Suppressor macrophage (primary cell): ENCODE measurements around the gene TMEM63A.

Experiments used
- DNase-seq, 4 experiments: peaks; one replicate each; pipeline ENCODE4 v3.0.0-alpha.2; 2020 to 2022

Gene TMEM63A

DNA sequence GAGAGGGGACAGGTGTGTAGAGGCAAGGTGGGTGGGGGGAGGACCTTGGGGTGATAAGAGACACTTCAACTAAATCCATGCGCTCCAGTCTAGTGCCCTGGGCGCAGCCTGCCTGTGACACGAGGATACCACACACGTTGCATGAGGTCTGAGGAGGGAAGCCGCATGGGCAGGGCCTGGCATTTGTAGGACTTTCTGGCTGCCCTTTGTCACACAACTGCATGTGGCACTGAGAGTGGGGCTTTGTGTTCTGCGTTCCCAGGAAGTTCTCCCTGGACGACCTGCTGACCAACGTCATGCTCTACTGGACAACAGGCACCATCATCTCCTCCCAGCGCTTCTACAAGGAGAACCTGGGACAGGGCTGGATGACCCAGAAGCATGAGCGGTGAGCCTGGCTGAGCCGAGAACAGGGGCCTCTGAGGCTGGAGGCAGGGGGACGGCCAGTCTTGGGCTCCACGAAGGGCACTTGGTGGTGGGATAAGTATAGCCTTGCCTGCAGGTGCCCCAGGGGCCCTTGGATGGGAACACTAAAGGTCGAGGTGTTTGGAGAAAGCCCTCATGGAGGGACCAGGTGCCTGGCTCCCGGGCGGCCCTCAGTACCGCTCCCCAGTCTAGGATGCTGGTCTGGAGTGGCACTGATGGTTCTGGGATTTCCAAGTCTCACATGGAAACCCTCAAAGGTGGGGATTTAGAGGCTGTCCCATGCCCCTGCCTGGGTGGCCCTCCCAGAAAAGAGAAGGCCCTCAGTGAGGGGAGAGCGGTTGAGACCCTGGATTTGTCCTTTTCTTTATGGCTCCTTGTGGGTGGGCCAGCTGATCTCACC, 37.7 kb downstream of the TMEM63A start:
- no peak for DNase-seq

DNA sequence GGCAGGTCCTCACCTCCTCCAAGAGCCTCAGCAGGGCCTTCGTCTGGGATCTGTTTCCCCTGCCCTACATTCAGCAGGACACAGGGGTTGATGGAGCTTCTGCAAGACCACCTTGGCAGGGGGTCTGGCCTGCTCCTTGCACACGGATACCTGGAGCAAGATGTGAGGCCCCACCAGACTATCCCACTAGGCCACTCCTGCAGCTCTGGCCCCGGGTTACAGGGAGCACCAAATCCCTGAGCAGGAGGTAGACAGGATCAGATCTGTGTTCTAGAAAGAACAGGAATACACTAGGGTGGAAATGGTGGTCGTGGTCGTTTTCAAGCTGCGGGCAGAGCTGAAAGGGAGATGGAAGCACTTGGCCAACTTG, 38.8 kb downstream of the TMEM63A start:
- DNase-seq, result no peak

DNA sequence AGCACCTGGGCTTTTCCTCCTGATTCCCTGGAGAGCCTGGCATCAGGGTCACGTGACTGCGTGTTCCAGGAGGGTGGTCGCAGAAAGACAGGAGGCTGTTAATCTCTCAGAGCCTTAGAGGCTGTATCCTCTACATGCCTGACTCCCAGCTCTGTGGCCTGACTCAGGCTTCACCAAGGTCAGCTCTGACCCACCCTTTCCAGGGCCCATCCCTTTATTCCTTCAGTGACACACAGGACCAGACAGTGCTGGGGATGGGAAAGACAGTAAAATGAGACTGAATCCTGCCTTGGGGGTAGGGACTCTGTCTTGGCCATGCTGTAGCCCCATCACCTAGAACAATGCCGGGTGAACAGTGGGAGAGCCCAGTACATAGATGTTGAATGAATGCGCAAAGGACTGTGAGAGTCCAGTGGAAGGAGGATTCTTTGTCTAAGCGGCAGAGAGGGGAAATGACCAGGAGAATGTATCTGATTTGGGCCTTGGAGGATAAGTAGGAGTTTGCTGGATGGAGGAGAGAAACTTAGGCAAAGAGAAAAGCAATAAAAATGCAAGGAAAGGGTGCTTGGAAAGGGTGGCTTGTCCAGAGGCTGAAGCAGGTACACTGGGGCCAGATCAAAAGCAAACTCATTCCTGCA, 39.3 kb downstream of the TMEM63A start:
- no peak for DNase-seq

GRCh38 chr1:225842074-225842473, 40.1 kb downstream of the TMEM63A start:
- DNase-seq, result no peak

- no peak for DNase-seq
These were observed 41.5 kb downstream of the TMEM63A start for GRCh38 chr1:225840713-225841112.

GRCh38 chr1:225840223-225840610, 42.0 kb downstream of the TMEM63A start:
- DNase-seq, result no peak

- no peak for DNase-seq
These were observed 43.4 kb downstream of the TMEM63A start for GRCh38 chr1:225838793-225839192.

DNA sequence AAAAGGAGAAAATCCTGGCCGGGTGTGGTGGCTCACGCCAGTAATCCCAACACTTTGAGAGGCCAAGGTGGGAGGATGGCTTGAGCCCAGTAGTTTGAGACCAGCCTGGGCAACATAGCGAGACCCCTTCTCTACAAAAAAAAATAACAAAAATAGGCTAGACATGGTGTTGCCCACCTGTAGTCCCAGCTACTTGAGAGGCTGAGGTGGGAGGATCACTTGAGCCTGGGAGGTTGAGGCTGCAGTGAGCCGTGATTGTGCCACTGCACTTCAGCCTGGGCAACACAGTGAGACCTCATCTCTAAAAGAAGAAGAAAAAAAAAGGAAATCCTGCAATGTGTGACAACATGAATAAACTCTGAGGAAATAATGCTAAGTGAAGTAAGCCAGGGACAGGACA, 45.9 kb downstream of the TMEM63A start:
- peak in 1 of 4 experiments; percentile 30 for DNase-seq

- DNase-seq, result no peak
These were observed 46.3 kb downstream of the TMEM63A start for GRCh38 chr1:225835856-225836255.

- no peak for DNase-seq
These were observed 47.5 kb downstream of the TMEM63A start for GRCh38 chr1:225834417-225835329.

GRCh38 chr1:225830841-225831240, 51.3 kb downstream of the TMEM63A start:
- no peak for DNase-seq

DNA sequence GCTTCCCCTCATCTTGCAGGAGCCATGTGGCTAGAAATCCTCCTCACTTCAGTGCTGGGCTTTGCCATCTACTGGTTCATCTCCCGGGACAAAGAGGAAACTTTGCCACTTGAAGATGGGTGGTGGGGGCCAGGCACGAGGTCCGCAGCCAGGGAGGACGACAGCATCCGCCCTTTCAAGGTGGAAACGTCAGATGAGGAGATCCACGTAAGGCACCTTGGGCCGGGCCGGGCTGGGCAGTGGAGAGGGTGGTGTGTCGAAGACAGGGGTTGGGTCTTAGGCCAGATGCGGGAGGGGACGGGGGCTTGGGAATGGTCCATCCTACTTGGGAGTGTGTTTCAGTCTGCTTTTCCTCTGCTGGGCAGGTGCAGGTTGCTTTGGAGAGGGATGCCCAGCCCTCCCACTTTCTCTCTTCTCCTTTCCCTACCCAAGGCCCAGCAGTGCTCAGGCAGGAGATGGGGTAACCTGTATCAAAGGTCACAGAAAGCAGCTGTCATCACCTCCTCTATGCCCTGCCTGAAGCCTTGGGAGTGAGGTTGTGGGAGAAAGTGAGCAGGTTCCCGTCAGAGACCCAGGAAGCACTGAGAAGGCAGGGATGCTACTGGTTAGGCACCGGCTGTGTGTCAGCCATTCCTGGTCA, 53.4 kb downstream of the TMEM63A start:
- DNase-seq, result no peak

DNA sequence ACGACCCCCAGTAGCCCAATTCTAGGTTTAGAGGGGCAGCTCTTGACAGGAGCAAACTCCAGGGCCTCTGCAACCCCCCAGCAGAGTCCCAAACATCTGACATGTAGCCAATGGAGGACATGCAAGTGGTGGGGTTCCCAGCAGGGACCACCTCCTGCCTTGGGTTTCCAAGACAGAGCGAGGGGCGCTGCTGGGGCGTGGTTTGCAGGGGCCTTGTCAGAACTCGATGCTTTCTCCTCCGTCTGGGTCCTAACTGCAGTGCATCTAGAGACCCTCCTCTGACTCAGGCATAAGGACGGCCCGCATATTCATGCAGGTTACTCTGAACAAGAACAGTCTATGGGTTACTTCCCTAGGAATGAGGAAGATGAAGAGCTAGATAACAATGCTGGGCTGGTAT, 55.1 kb downstream of the TMEM63A start:
- DNase-seq, result no peak

DNA sequence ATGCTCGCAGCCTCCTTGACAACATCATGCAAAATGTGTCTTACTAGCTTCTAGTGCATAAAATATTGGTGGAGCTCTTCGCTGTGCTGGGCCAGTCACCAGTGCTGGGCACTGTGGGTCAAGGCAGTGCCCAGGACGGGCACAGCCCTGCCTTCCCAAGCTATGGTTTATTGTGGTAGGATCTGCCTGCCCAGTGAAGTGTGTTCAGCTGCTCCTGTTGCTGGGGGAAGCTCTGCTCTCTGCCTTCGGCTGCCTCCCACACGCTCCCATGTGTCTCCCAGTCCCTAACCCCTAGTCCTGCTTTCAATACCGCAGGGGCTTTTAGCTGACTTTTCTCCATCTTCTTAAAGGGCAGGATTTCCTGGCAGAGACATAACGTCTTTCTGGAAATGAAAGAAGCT, 56.6 kb downstream of the TMEM63A start:
- DNase-seq, result peak; percentile 24 to 63 (median 46)

DNA sequence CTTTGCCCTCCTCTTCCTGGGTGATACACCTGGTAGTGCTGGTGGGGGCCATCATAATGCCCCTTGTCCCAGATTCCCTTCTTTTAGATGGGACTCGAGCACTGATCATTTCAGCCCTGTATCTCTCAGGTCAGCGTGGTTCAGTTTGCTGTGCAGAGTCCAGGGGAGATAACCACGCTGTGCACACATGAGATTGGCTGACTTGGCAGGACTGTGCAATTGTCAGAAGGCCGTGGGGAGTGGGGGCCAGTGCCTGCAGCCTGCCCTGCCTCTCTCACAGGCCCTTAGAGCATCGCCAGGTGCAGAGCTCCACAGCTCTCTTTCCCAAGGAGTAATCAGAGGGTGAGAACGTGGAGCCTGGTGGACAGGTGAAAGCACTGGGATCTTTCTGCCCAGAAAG, 57.1 kb downstream of the TMEM63A start:
- no peak for DNase-seq

- DNase-seq, result no peak
These were observed 57.6 kb downstream of the TMEM63A start for GRCh38 chr1:225824533-225824941.

- no peak for DNase-seq
These were observed 58.3 kb downstream of the TMEM63A start for GRCh38 chr1:225823811-225824261.

DNA sequence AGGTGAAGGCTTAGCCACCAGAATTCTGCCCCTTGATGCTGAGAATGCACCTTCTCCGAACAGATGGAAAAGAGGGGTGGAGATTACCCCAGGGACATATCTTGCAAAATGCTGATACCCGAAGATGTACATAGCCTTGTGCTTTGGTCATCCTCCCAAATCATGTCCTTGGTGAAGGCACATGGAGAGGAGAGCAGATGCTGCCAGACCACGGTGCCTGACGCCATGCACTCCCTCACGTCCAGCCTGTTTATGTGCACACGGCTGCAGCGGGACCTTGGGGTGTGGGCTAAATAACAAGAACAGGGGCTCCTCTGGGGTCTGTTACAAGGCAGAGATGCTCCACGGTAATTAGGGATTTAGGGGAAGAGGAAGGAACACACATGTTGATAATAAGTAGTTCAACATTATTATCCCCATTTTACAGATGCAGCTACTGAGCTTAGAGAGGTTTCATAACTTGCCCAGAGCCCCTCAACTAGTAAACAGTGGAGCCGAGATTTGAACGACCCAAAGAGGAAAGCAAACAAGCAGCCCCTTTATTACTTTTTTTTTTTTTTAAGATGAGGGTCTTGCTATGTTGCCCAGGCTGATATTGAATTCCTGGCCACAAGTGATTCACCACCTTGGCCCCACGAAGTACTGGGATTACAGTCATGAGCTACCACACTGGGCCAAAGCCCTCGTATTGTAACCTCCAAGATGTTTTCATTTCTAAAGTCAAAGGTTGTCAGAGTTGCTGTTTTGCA, 59.4 kb downstream of the TMEM63A start:
- DNase-seq, result no peak

DNA sequence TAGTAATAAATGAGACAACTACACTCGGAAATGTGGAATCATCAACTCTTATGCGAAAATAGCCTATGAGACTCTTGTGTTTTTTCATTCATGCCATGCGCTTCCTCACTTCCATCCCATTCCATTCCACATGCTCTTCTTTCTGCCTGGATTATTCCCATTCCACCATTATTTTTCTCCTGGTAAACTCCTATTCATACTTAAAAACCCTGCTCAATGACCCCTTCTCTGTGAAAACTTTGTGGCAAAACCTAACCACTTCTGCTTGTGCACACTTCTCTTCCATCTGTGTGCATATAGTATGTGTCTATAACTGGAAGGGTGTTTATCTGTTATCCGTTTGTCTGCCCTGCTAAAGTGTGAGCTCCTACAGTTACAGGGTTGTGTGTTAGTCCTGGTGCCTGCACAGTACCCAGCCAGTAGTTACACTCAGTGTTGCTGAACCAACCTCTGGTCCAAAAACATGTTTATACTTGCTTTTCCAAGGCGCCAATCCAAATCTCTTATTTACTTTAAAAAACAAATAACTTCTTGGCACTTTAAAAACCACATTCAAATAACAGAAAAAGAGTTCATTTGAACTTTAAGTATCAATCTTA, 61.6 kb downstream of the TMEM63A start:
- DNase-seq, result no peak

- no peak for DNase-seq
These were observed 62.6 kb downstream of the TMEM63A start for GRCh38 chr1:225819346-225820192.

DNA sequence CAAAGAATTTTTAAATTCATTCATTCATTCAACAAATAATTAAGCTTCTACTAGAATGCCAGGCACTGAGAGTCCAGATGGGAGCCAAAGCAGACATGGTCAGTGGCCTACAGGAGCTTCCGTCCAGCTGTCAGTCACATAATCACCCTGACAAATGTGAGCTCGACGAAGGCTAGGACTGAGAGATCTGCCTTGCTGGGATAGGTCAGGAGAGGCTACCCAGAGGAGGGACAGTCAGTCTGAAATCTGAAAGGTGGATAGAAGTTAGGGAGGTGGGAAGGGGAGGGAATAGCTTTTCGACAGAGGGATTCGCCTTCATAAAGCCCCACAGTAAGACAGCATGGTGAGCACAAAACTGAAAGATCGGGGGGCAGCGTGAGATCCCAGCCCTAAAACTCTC, 64.0 kb downstream of the TMEM63A start:
- no peak for DNase-seq
